ENCODE data around the gene STK24. TPM values are rescaled to one million over a fixed set of nuclear protein-coding genes. Genes with fewer than 3 reads are reported as not detected.

STK24 gene
- 91.0 and 96.5 TPM in 2 replicates for total RNA-seq (2013; cell fraction: nucleolus; rRNA removed)
- total RNA-seq (2014; rRNA removed): 52.2 and 61.7 TPM in 2 replicates
- 66.3 and 68.6 TPM in 2 replicates for total RNA-seq (2014; rRNA removed; fragmentation: Illumina TruSeq; extraction: Trizol)
- total RNA-seq (2021): 87.0 and 88.1 TPM in 2 replicates
- 66.2 TPM for polyA plus RNA-seq (2011; ENCODE audit: low read depth)
- 56.7 and 70.4 TPM in 2 replicates for polyA plus RNA-seq (2011; rRNA removed)
- polyA plus RNA-seq (2011; cell fraction: cytosol; rRNA removed): 43.2 and 61.8 TPM in 2 replicates
- 59.5 and 64.2 TPM in 2 replicates for polyA plus RNA-seq (2011; cell fraction: nucleus; rRNA removed)
- polyA plus RNA-seq (2012): 87.5 and 98.1 TPM in 2 replicates
- 115 and 132 TPM in 2 replicates for polyA plus RNA-seq (2014; fragmentation: Illumina TruSeq; extraction: Trizol)
- polyA plus RNA-seq (2014; fragmentation: Nextera tagmentation; extraction: Ambion mirVana): 10 to 100 TPM in 1 of 2 experiments, 1 to 10 TPM in 1; 9.9 to 19.1 TPM
- 49.5 and 53.6 TPM in 2 replicates for polyA plus RNA-seq (2014; rRNA removed)
- polyA plus RNA-seq (2016; fragmentation: Nextera tagmentation; extraction: Ambion mirVana): 1 to 10 TPM; 7.5 to 8.2 TPM
- 30.6 and 38.6 TPM in 2 replicates for polyA minus RNA-seq (2011; rRNA and poly(A)+ RNA removed)
- polyA minus RNA-seq (2011; cell fraction: cytosol; rRNA and poly(A)+ RNA removed): 15.6 and 23.4 TPM in 2 replicates
- polyA minus RNA-seq (2011; cell fraction: nucleus; rRNA and poly(A)+ RNA removed): 29.5 and 49.8 TPM in 2 replicates
- percentile 93 among the genes with signal in this experiment for Bru-seq, nascent RNA
- BruChase-seq, experiment 1, labeled RNA remaining after a 6-hour chase: percentile 88 among the genes with signal in this experiment
- BruChase-seq, experiment 2, labeled RNA remaining after a 2-hour chase: percentile 83 among the genes with signal in this experiment
- long read RNA-seq, experiment 1, partial matches to known transcripts: 9 of 19 reads
- long read RNA-seq, experiment 1, other reads (novel, unspliced or antisense): 10 of 19 reads
- long read RNA-seq, experiment 2, full-length matches to known transcripts: 1 of 39 reads
- long read RNA-seq, experiment 2, partial matches to known transcripts: 24 of 39 reads
- long read RNA-seq, experiment 2, other reads (novel, unspliced or antisense): 14 of 39 reads

DNA sequence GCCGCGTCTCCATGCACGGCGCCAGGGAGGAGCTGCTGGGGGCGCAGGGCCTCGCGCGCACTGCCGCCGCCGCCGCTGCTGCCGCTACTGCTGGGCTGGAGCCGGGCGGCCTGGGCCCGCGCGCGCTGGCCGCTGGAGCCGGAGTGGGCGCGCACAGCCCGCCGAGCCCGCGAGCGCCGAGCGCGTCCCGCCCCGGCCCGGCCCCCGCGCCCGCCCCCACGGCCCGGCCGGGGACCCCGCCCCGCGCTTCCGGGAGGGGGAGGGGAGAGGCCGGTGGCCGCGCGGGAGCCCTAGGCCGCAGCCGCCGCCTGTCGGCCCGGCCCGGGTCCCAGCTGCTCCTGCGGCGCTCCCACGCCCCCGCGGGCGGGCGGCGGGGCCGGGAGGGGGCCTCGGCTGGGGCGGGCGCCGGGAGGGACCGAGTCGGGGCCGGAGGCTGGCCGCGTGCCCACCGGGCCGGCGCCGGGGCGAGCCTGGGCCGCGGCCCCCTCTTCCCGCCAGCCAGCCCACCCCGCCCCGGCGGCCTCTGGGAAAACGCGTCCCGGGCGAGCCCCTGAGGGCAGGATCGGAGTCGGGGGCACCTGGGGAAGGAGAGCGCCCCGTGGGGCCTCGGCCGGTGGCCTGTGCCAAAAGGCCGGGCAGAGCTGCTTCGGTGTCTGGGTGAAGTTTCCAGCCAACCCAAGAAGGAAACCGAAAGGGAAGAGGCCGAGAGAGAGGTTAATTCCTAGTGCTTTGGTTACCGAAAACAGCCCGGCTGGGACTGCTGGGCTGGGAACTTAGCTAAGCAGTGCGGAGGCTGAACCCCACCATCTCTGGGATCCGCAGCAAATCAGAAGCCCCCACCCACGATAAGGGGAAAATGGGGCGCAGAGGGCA is at the start of gene STK24:
Gene STK24 (minus strand): TSS at position 145 of the 873 bp plus-strand sequence. CDS start 321 bp downstream, outside the sequence.
- intact Hi-C loops (cut with micrococcal nuclease; ENCODE audit: unreplicated experiment): loop anchor here (10.0 kb wide), 1 partner anchor 848 kb away; no protein-coding TSS in a partner anchor
- Histone ChIP-seq H3K4me2 (ENCODE audit: control insufficient read depth, insufficient read depth) (peak within 1 kb of the TSS; percentile 98), H3K27me3 (replicated peaks in 1 of 2; ENCODE audit: control insufficient read depth in 2 of 2, insufficient read depth in 2 of 2, low read length in 1 of 2) (no peaks in the 10 kb centered on the region), H3K27ac (ENCODE audit: control insufficient read depth, insufficient read depth) (peak within 1 kb of the TSS; percentile 81), H3K9me3 (replicated peaks; ENCODE audit: control insufficient read depth, insufficient read depth, low read length) (no peaks in the 10 kb centered on the region), H2AFZ (ENCODE audit: control insufficient read depth, low read depth, low read length) (peak within 1 kb of the TSS; percentile 35), H3K9ac (ENCODE audit: control insufficient read depth, insufficient read depth, low read length) (peak within 1 kb of the TSS; percentile 92), H4K20me1 (ENCODE audit: control insufficient read depth, insufficient read depth) (no peaks in the 10 kb centered on the region), H3K4me1 (ENCODE audit: control insufficient read depth, insufficient read depth, low read length) (peaks cover 12% of the 10 kb centered on the region), H3K79me2 (ENCODE audit: control insufficient read depth, insufficient read depth, low read length) (peaks cover 46% of the 10 kb centered on the region), H3K4me3 (peak within 1 kb of the TSS; percentile 87), H3K36me3 (ENCODE audit: control insufficient read depth in 2 of 2, insufficient read depth in 2 of 2, low read length in 1 of 2) (no peaks in the 10 kb centered on the region)
- ChIA-PET CTCF (interaction anchor here (0.6 to 1.2 kb wide), 3 partner anchors 36 to 90 kb away, joined by 3 to 5 read pairs (median 3); no protein-coding TSS in a partner anchor), POLR2A (interaction anchor here (0.7 to 1.2 kb wide), 2 partner anchors 10 to 46 kb away, joined by 3 read pairs; no protein-coding TSS in a partner anchor), SMC1A (ENCODE audit: uncharacterized antibody, unreplicated experiment) (interaction anchor here (0.9 to 1.0 kb wide), 3 partner anchors 48 to 76 kb away, joined by 3 to 4 read pairs (median 3); no protein-coding TSS in a partner anchor), RAD21 (ENCODE audit: unreplicated experiment) (interaction anchor here (0.6 to 1.7 kb wide), 8 partner anchors 35 to 89 kb away, joined by 3 to 9 read pairs (median 4); no protein-coding TSS in a partner anchor)
- ATAC-seq (peak; percentile 45), FAIRE-seq (no peak), DNase-seq (ENCODE audit: low read depth, low spot score) (no peak)
- 2% methylated on average over 32 of the region's 103 CpGs for WGBS (ENCODE audit: insufficient coverage, insufficient replicate concordance, low lambda C conversion rate, missing lambda C conversion rate)
- in situ Hi-C loops (cut with MboI): no loop called here
- no TSS peak for BruUV-seq (replicated peaks)
- TF ChIP-seq, protein P1, sequence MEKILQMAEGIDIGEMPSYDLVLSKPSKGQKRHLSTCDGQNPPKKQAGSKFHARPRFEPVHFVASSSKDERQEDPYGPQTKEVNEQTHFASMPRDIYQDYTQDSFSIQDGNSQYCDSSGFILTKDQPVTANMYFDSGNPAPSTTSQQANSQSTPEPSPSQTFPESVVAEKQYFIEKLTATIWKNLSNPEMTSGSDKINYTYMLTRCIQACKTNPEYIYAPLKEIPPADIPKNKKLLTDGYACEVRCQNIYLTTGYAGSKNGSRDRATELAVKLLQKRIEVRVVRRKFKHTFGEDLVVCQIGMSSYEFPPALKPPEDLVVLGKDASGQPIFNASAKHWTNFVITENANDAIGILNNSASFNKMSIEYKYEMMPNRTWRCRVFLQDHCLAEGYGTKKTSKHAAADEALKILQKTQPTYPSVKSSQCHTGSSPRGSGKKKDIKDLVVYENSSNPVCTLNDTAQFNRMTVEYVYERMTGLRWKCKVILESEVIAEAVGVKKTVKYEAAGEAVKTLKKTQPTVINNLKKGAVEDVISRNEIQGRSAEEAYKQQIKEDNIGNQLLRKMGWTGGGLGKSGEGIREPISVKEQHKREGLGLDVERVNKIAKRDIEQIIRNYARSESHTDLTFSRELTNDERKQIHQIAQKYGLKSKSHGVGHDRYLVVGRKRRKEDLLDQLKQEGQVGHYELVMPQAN (conservative IDR thresholded peaks at IDR 0.05): no peak
- no peak for TF ChIP-seq NFYB (IDR thresholded peaks at IDR 0.05; ENCODE audit: insufficient read depth, low read depth, low read length)
- TF ChIP-seq CHD4 (IDR thresholded peaks at IDR 0.05): no peak
- peak; percentile 79 for TF ChIP-seq IKZF1 (conservative IDR thresholded peaks at IDR 0.05)
- TF ChIP-seq YBX1 (IDR thresholded peaks at IDR 0.05): no peak
- TF ChIP-seq BCL11A (IDR thresholded peaks at IDR 0.05; ENCODE audit: low read depth, low read length): no peak
- no peak for TF ChIP-seq EP300 (IDR thresholded peaks at IDR 0.05; ENCODE audit: borderline replicate concordance in 1 of 2, control insufficient read depth in 1 of 2, low read depth in 2 of 2, low read length in 2 of 2)
- no peak for TF ChIP-seq ZNF24 (IDR thresholded peaks at IDR 0.05)
- TF ChIP-seq, protein P2, sequence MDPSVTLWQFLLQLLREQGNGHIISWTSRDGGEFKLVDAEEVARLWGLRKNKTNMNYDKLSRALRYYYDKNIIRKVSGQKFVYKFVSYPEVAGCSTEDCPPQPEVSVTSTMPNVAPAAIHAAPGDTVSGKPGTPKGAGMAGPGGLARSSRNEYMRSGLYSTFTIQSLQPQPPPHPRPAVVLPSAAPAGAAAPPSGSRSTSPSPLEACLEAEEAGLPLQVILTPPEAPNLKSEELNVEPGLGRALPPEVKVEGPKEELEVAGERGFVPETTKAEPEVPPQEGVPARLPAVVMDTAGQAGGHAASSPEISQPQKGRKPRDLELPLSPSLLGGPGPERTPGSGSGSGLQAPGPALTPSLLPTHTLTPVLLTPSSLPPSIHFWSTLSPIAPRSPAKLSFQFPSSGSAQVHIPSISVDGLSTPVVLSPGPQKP (IDR thresholded peaks at IDR 0.05; ENCODE audit: low read depth, low read length): 0 out of 2 replicates have a peak, but pooled peaks have one; percentile 43
- TF ChIP-seq CBX5 (IDR thresholded peaks at IDR 0.05; ENCODE audit: low read depth): no peak
- no peak for TF ChIP-seq SREBF2 (IDR thresholded peaks at IDR 0.05; ENCODE audit: low read length)
- TF ChIP-seq, protein P3, sequence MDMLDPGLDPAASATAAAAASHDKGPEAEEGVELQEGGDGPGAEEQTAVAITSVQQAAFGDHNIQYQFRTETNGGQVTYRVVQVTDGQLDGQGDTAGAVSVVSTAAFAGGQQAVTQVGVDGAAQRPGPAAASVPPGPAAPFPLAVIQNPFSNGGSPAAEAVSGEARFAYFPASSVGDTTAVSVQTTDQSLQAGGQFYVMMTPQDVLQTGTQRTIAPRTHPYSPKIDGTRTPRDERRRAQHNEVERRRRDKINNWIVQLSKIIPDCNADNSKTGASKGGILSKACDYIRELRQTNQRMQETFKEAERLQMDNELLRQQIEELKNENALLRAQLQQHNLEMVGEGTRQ (IDR thresholded peaks at IDR 0.05; ENCODE audit: borderline replicate concordance, low read depth, low read length): no peak
